Epithelial cell of esophagus (primary cell): Measurements from ENCODE around the gene MAPT.

ENCODE experiments used
- DNase-seq: peaks from one replicate; pipeline ENCODE4 v3.0.0; 2010; ENCODE audit warnings: low read depth
- H3K4me3 ChIP-seq: 2 replicates; pipeline ENCODE4 v1.5.1; 2011; ENCODE audit warnings: mild to moderate bottlenecking, low read length, control low read depth
- TF ChIP-seq, protein P1 (sequence below): IDR thresholded peaks from 2 replicates; pipeline ENCODE4 v1.5.1; 2011; ENCODE audit warnings: low read depth, mild to moderate bottlenecking, low read length, control low read depth, inconsistent platforms; ENCODE audit not compliant: insufficient read depth; ENCODE audit errors: missing control alignments

The MAPT gene

DNA sequence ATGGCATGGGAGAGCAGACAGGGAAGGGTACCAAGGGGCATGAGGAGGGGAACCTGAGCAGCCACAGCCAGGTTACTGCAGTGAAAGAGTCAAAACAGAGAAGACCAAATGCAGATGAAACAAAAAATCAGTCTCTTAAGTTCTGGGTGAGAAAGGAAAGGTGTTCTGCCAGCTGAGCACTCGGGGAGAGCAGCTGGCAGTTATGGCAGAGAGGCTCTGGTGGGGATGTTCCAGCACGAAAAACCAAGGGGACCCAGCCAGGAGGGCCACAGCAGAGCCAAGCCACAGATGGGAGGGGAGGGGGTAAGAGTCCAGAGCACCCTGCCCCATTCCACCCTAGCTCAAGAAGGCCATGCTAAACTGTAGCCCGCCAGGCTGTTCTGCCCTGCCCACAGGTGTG, 136.4 kb downstream of the MAPT start:
- TF ChIP-seq, protein P1, sequence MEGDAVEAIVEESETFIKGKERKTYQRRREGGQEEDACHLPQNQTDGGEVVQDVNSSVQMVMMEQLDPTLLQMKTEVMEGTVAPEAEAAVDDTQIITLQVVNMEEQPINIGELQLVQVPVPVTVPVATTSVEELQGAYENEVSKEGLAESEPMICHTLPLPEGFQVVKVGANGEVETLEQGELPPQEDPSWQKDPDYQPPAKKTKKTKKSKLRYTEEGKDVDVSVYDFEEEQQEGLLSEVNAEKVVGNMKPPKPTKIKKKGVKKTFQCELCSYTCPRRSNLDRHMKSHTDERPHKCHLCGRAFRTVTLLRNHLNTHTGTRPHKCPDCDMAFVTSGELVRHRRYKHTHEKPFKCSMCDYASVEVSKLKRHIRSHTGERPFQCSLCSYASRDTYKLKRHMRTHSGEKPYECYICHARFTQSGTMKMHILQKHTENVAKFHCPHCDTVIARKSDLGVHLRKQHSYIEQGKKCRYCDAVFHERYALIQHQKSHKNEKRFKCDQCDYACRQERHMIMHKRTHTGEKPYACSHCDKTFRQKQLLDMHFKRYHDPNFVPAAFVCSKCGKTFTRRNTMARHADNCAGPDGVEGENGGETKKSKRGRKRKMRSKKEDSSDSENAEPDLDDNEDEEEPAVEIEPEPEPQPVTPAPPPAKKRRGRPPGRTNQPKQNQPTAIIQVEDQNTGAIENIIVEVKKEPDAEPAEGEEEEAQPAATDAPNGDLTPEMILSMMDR, result no peak
- H3K4me3 ChIP-seq, result no peak overlapping the region
- DNase-seq, result no peak

DNA sequence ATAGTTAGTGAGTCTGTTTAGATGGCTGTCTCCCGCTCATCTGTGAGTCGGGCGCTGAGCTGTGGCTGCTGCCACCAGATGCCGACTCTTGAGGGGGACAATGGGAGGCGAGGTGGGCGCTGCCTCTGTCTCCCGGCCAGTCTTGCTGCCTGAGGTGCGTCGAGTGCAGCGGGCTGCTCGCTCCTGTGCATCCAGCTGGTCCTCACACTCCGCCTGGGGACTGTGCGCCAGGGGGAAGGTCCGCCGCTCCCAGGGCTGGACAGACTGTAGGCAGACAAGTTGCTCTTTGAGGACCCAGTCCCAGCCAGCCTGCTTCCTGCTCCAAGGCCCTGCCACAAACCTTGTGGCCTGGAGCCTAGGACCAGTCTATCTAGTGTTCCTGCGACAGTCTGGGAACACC, 137.1 kb downstream of the MAPT start:
- TF ChIP-seq, protein P1, result no peak
- no peak for DNase-seq
- H3K4me3 ChIP-seq, result no peak overlapping the region

DNA sequence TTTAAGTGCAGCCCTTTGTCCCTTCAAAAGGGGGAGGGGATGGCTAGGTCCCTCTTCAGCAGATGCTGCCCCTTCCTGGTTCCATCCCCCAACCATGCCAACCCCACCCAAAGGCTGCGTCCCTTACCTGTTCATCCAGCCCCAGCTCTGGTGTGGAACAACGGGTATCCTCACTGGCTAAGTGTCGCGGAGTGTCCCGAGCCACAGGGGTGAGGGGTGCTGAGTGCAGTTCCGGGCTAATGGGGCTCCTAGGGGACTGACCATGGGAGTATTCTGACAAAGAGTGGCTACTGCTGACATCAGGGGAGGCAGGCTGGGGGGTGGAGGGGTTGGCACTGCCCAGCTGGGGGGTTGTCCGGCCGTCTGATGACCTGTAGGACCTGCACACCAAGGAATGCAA, 137.6 kb downstream of the MAPT start:
- TF ChIP-seq, protein P1, result no peak
- H3K4me3 ChIP-seq, result no peak overlapping the region
- no peak for DNase-seq

DNA sequence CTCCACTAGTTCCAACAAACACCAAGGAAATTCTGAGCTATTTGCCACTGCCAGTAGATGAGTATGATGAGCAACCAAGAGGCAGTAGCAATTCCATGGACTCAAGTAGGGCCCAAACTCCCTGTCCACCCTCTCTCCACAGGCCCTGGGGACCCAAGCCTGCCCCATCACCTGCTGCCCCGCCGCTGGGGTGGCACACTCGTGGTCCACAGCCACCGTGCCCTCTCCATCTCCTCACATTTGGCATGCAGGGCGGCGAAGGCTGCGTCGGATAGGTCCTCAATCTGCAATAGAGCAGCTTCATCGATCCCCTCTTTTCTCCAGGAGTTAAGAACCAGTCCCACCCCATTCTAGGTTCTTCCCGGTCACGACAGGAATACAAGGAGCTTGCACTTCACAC, 138.6 kb downstream of the MAPT start:
- H3K4me3 ChIP-seq, result no peak overlapping the region
- DNase-seq, result no peak
- TF ChIP-seq, protein P1, result no peak

DNA sequence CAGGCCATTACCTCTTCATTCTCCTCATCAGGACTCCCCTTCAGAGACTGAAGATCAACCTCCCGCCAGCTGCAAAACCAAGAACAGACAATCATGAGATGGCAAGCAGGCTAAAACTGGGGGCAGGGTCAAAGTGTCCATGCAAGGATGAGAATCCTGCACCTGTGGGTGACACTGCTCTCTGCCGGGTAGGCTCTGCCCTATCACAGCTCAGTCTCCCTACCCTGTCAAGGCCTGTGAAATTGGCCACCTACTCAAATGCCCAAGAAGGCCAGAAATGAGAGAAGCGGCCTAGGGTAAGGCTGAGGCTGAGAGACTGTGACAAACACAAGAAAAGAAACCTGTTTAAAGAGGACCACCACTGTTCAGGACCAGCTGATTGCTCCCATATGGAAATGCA, 139.0 kb downstream of the MAPT start:
- H3K4me3 ChIP-seq, result no peak overlapping the region
- TF ChIP-seq, protein P1, result no peak
- no peak for DNase-seq

DNA sequence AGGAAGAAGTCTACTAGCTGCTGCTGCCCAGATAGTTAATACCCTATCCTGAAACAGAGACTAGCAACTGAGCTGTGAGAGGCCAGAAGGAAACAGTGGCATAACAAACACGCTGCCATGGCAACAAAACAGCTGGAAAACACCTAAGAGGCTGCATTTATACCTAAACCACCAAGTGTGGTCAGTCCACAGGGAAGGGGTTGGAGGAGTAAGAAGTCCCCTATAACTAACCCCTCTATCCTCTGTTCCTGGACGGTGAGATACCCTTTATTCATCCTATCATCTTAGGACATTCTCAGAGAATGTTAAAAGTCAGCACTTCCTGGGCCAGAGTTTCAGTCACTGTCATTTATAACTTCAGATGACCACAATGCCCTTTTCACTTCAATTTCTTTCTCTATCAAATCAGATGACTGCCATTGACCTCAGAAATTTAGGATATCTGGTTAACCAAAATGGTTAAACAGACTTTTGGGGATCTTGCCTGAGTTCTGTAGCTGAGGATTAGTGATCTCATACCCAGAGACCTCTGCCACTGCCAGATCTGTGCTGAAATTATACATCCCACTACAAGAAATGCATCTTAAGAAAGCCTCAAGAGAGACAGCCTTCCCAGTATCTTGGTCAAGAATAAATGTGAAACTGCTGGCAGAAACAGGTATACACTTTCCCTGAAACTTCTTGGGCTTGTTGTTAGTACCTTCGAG, 140.9 kb downstream of the MAPT start:
- H3K4me3 ChIP-seq, result no peak overlapping the region
- DNase-seq, result no peak
- TF ChIP-seq, protein P1, result no peak

DNA sequence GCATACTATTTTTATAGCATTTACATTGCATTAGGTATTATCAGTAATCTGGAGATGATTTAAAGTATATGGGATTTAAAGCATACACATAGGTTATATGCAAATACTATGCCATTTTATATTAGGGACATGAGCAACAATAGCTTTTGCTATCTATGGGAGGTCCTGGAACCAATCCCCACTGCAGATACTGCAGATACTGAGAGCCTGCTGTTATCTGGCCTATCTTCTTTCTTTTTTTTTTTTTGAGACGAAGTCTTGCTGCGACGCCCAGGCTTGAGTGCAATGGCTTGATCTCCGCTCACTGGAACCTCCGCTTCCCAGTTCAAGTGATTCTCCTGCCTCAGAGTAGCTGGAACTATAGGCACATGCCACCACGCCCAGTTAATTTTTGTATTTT, 142.1 kb downstream of the MAPT start:
- no peak overlapping the region for H3K4me3 ChIP-seq
- no peak for DNase-seq
- TF ChIP-seq, protein P1, result no peak
